ENCODE measurements around the gene SMAD7.

- TF ChIP-seq POLR2A (IDR thresholded peaks at IDR 0.05) (no peak), CTCF (IDR thresholded peaks at IDR 0.05) (no peak)
Observed at GRCh38 chr18:48891721-48892120, 59.0 kb downstream of the SMAD7 start.

All from lower leg skin (tissue), 3 donors.